Measurements from ENCODE around the gene NEK2. TPM values are rescaled to one million over a fixed set of nuclear protein-coding genes. Genes with fewer than 3 reads are reported as not detected.

The NEK2 gene
- total RNA-seq, 2 donors from 2014 or later: 9.3 to 31.2 TPM

DNA sequence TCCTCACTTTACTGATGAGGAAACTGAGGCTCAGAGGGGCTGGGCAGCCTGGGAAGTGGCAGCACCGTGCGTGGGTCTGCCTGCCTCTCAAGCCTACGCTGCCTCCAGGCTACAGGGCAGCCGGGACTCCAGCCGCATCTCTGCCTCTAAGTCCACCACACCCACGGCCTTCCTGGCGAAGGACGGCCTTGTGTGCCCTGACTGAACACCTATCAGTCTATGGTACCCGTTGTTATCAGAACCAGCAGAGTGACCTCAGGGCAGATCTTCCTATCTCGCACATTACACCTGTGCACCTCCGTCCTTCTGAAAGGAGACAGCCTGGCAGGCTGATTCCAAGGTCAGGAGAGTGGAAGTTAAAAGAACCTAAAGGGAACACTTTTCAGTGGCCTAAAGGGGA is 60.8 kb downstream of the NEK2 start:
- no peak for DNase-seq
- no peaks in the 10 kb centered on the region for H3K36me3 ChIP-seq
- no peaks in the 10 kb centered on the region for H3K4me1 ChIP-seq
- no peaks in the 10 kb centered on the region for H3K27me3 ChIP-seq
- H3K27ac ChIP-seq: no peak overlapping the region
- no peak overlapping the region for H3K4me3 ChIP-seq
- H3K9me3 ChIP-seq: no peaks in the 10 kb centered on the region
- intact Hi-C loops (cut with DNase I): no loop called here
- H3K9ac ChIP-seq (ENCODE audit: low read depth in 2 of 2, low read length in 2 of 2): no peak overlapping the region
- TF ChIP-seq, protein P1, sequence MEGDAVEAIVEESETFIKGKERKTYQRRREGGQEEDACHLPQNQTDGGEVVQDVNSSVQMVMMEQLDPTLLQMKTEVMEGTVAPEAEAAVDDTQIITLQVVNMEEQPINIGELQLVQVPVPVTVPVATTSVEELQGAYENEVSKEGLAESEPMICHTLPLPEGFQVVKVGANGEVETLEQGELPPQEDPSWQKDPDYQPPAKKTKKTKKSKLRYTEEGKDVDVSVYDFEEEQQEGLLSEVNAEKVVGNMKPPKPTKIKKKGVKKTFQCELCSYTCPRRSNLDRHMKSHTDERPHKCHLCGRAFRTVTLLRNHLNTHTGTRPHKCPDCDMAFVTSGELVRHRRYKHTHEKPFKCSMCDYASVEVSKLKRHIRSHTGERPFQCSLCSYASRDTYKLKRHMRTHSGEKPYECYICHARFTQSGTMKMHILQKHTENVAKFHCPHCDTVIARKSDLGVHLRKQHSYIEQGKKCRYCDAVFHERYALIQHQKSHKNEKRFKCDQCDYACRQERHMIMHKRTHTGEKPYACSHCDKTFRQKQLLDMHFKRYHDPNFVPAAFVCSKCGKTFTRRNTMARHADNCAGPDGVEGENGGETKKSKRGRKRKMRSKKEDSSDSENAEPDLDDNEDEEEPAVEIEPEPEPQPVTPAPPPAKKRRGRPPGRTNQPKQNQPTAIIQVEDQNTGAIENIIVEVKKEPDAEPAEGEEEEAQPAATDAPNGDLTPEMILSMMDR (IDR thresholded peaks at IDR 0.05): no peak

DNA sequence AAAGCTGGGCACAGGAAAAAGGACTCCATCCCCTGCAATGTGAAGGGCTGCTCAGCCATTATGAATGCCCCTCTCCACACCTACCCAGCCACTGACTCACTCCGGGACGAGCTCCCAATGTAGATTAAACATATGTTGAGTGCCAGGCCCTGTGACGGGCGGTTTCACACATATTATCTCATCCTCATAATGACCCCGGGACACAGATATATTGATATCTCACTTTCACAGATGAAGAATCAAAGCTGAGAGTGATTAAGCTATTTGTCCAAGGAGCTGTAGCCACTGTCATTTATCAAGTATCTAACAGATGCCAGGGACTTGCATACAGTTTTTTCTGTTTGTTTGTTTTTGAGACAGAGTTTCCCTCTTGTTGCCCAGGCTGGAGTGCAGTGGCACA is 61.5 kb downstream of the NEK2 start:
- Histone ChIP-seq H3K27me3 (no peaks in the 10 kb centered on the region), H3K27ac (no peak overlapping the region), H3K4me1 (no peaks in the 10 kb centered on the region), H3K9me3 (no peaks in the 10 kb centered on the region), H3K36me3 (no peaks in the 10 kb centered on the region), H3K4me3 (no peak overlapping the region), H3K9ac (ENCODE audit: low read depth in 2 of 2, low read length in 2 of 2) (no peak overlapping the region)
- DNase-seq: no peak
- TF ChIP-seq, protein P1 (IDR thresholded peaks at IDR 0.05): no peak
- intact Hi-C loops (cut with DNase I): no loop called here

DNA sequence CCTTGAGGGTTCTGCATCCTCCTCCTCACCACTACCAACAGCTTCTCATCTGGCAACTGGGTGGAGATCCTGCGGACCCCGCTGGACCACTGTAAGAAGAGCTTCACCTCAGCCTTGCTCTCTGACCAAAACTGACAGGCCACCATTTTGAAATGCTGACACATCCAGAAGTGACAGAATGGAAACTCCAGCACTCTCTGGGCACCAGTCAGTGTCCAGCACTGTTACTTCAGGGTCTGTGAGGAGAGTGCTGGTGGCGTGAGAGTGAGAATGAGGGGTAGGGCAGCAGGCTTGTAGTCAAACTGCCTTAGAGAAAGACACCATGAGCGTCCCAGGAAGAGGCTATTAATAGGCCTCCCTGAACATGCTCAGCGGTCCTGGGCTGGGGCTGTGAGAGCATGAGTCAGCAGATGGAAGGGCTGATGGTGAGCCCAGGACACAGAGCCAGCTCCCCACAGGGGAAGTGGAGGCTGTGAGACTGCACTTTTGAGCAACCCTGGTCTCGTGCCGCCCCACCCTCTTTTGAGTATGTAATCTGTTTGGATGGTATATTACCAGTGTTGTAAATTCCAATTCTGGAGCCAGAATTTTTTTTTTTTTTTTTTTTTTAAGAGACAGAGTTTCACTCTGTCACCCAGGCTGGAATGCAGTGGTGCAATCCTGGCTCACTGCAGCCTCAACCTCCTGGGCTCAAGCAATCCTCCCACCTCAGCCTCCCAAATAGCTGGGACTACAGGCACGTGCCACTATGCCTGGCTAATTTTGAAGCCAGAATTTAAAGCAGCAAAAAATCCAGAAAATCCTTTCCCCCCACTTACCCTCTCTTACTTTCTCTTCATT is 62.1 kb downstream of the NEK2 start:
- Histone ChIP-seq H3K4me1 (no peaks in the 10 kb centered on the region), H3K9ac (ENCODE audit: low read depth in 2 of 2, low read length in 2 of 2) (no peak overlapping the region), H3K4me3 (no peak overlapping the region), H3K27ac (peak overlapping the region; percentile 43), H3K9me3 (no peaks in the 10 kb centered on the region), H3K36me3 (no peaks in the 10 kb centered on the region), H3K27me3 (no peaks in the 10 kb centered on the region)
- peak; percentile 82 for DNase-seq
- intact Hi-C loops (cut with DNase I): no loop called here
- TF ChIP-seq, protein P1 (IDR thresholded peaks at IDR 0.05): no peak

DNA sequence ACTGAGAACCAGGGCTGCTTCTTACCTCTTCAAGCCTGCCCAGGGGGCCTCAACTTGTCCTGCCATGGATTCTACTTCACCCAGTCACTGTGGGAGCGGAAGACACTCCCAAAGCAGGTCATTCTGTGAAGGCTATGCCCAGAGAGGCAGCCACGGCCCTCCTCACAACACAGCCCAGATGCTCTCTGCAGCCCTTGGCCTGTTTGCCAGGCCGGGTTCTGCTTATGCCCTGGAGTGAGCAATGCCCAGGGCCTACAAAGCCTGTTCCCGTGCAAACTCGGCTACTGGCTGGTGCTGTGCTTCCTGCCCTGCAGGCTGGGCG is 62.7 kb downstream of the NEK2 start:
- peak overlapping the region; percentile 43 for H3K27ac ChIP-seq
- DNase-seq: no peak
- H3K4me1 ChIP-seq: no peaks in the 10 kb centered on the region

More for the DNA sequence above, 62.7 kb downstream of the NEK2 start:
- Histone ChIP-seq H3K27me3 (no peaks in the 10 kb centered on the region), H3K9ac (ENCODE audit: low read depth in 2 of 2, low read length in 2 of 2) (no peak overlapping the region), H3K9me3 (no peaks in the 10 kb centered on the region), H3K4me3 (no peak overlapping the region), H3K36me3 (no peaks in the 10 kb centered on the region)
- intact Hi-C loops (cut with DNase I): no loop called here
- TF ChIP-seq, protein P1 (IDR thresholded peaks at IDR 0.05): no peak

Other genes starting within 250 kb of the NEK2 start
- gene RD3, start 183.5 kb downstream of the NEK2 start, total RNA-seq: under 1 TPM in 1 of 2 donors, not detected in 1; 0.15 TPM
- 10 to 100 TPM; 18.5 to 28.0 TPM for gene SLC30A1, start 96.5 kb downstream of the NEK2 start, total RNA-seq
- 10 to 100 TPM; 44.2 to 50.8 TPM for gene LPGAT1, start 155.1 kb upstream of the NEK2 start, total RNA-seq